IMR-90 (cell line): ENCODE measurements around the gene TCEAL4. TPM values are rescaled to one million over a fixed set of nuclear protein-coding genes. Genes with fewer than 3 reads are reported as not detected.
A peak's percentile ranks its signal among the peaks of the same experiment; 100 is the strongest.

Experiments used
- ATAC-seq: fragments of 200-7000 bp; cut with Tn5 transposase; 2 replicates; pipeline ENCODE4 v1.9.1; 2020; ENCODE audit warnings: low read depth, mild to moderate bottlenecking, moderate library complexity
- BruUV-seq: library from RNA; stranded (reverse); fragments of 400-500 nt; replicated peaks from 2 replicates; lab custom pipeline; 2021; lab: Mats Ljungman, UMichigan
- CTCF ChIA-PET: fragments of 300-600 bp; formaldehyde crosslinking; extraction: SDS; loops from one replicate; lab custom pipeline; 2021; ENCODE audit warnings: antibody characterized with exemption; lab: Yijun Ruan, JAX
- POLR2A ChIA-PET: fragments of 300-600 bp; sonication (Branson Sonifier 250); formaldehyde crosslinking; loops from one replicate; lab custom pipeline; 2022; ENCODE audit warnings: antibody characterized with exemption; ENCODE audit not compliant: unreplicated experiment; lab: Charles Lee
- DNase-seq: peaks from one replicate; pipeline ENCODE4 v3.0.0; 2013
- H2AFZ ChIP-seq: replicated peaks from 2 replicates; pipeline ENCODE3; 2013; ENCODE audit warnings: low read length, mild to moderate bottlenecking; ENCODE audit not compliant: poor library complexity
- H2AK5ac ChIP-seq: 2 replicates; pipeline ENCODE4 v1.6.1; 2013; ENCODE audit warnings: low read depth, low read length, inconsistent platforms
- H2AK9ac ChIP-seq: replicated peaks from 2 replicates; pipeline ENCODE3; 2013; ENCODE audit warnings: mild to moderate bottlenecking, low read depth, low read length, moderate library complexity; ENCODE audit not compliant: poor library complexity
- H2BK120ac ChIP-seq: 2 replicates; pipeline ENCODE4 v1.6.1; 2013; ENCODE audit warnings: low read depth, low read length, inconsistent platforms
- H2BK15ac ChIP-seq: 3 replicates; pipeline ENCODE4 v1.6.1; 2013; ENCODE audit warnings: low read depth, low read length, inconsistent platforms
- H2BK20ac ChIP-seq: 2 replicates; pipeline ENCODE4 v1.6.1; 2013; ENCODE audit warnings: low read depth, mild to moderate bottlenecking, inconsistent platforms, low read length, moderate library complexity
- H2BK5ac ChIP-seq: 2 replicates; pipeline ENCODE4 v1.6.1; 2013; ENCODE audit warnings: mild to moderate bottlenecking, low read depth, low read length, inconsistent platforms; ENCODE audit not compliant: poor library complexity, severe bottlenecking
- H3K14ac ChIP-seq: replicated peaks from 2 replicates; pipeline ENCODE4 v1.6.1; 2013; ENCODE audit warnings: low read depth, low read length, inconsistent platforms
- H3K18ac ChIP-seq: 2 replicates; pipeline ENCODE4 v1.6.1; 2013; ENCODE audit warnings: low read depth, low read length, control low read depth
- H3K23ac ChIP-seq: 2 replicates; pipeline ENCODE4 v1.6.1; 2013; ENCODE audit warnings: low read depth, low read length, inconsistent platforms
- H3K27ac ChIP-seq: 2 replicates; pipeline ENCODE4 v1.5.1; 2013; ENCODE audit warnings: mild to moderate bottlenecking, control low read depth, low read length; ENCODE audit not compliant: insufficient read depth
- H3K27me3 ChIP-seq: 2 replicates; pipeline ENCODE4 v1.6.1; 2013; ENCODE audit warnings: low read length; ENCODE audit not compliant: control insufficient read depth, insufficient read depth
- H3K36me3 ChIP-seq: 2 replicates; pipeline ENCODE4 v1.6.1; 2013; ENCODE audit warnings: low read length, mixed read lengths; ENCODE audit not compliant: control insufficient read depth, insufficient read depth
- H3K4ac ChIP-seq: 2 replicates; pipeline ENCODE4 v1.6.1; 2013; ENCODE audit warnings: low read depth, low read length, inconsistent platforms
- H3K4me1 ChIP-seq: 2 replicates; pipeline ENCODE4 v1.6.1; 2013; ENCODE audit warnings: low read length, mixed read lengths; ENCODE audit not compliant: control insufficient read depth, insufficient read depth
- H3K4me2 ChIP-seq: 2 replicates; pipeline ENCODE4 v1.6.1; 2013; ENCODE audit warnings: low read depth, mild to moderate bottlenecking, control low read depth, low read length, moderate library complexity
- H3K4me3 ChIP-seq: 2 replicates; pipeline ENCODE4 v1.5.1; 2013; ENCODE audit warnings: low read depth, mild to moderate bottlenecking, control low read depth, low read length, moderate library complexity; ENCODE audit not compliant: insufficient read depth
- H3K56ac ChIP-seq: 2 replicates; pipeline ENCODE4 v1.6.1; 2013; ENCODE audit warnings: low read length, inconsistent platforms; ENCODE audit not compliant: insufficient read depth; ENCODE audit errors: extremely low read depth
- H3K79me1 ChIP-seq, 2 experiments: 2 replicates each; pipeline ENCODE4 v1.6.1; 2013; ENCODE audit warnings: low read length in 2 of 2, inconsistent platforms in 1 of 2, low read depth in 1 of 2
- H3K9ac ChIP-seq: 2 replicates; pipeline ENCODE4 v1.6.1; 2013; ENCODE audit warnings: low read depth, low read length, control low read depth
- H3K9me1 ChIP-seq: 2 replicates; pipeline ENCODE4 v1.6.1; 2013; ENCODE audit warnings: low read length, inconsistent platforms; ENCODE audit not compliant: insufficient read depth
- H3K9me3 ChIP-seq: 2 replicates; pipeline ENCODE4 v1.6.1; 2013; ENCODE audit warnings: low read length; ENCODE audit not compliant: control insufficient read depth, insufficient read depth
- H4K20me1 ChIP-seq: 2 replicates; pipeline ENCODE4 v1.6.1; 2013; ENCODE audit warnings: low read length, inconsistent platforms; ENCODE audit not compliant: insufficient read depth
- H4K5ac ChIP-seq: 2 replicates; pipeline ENCODE4 v1.6.1; 2013; ENCODE audit warnings: mild to moderate bottlenecking, low read depth, low read length, control low read depth
- H4K8ac ChIP-seq, 2 experiments: 2 replicates each; pipeline ENCODE4 v1.6.1; 2013; ENCODE audit warnings: low read depth in 2 of 2, low read length in 2 of 2, control low read depth in 1 of 2, inconsistent platforms in 1 of 2
- H4K91ac ChIP-seq: 2 replicates; pipeline ENCODE4 v1.6.1; 2013; ENCODE audit warnings: low read depth, low read length, inconsistent platforms; ENCODE audit not compliant: insufficient read depth
- BHLHE40 ChIP-seq: fragments of 150-350 bp; IDR thresholded peaks from 2 replicates; pipeline ENCODE4 v1.6.1; 2016; ENCODE audit warnings: mild to moderate bottlenecking, low read depth, low read length
- CEBPB ChIP-seq: IDR thresholded peaks from 2 replicates; pipeline ENCODE4 v1.6.1; 2012; ENCODE audit warnings: low read depth, low read length, improper control_type of control experiment
- CHD1 ChIP-seq: IDR thresholded peaks from 2 replicates; pipeline ENCODE4 v1.6.1; 2012; ENCODE audit warnings: low read depth, low read length, improper control_type of control experiment
- CTCF ChIP-seq: conservative IDR thresholded peaks from 2 replicates; pipeline ENCODE4 v1.5.1; 2012; ENCODE audit warnings: mild to moderate bottlenecking, low read depth, low read length, improper control_type of control experiment
- ELK1 ChIP-seq: fragments of 150-350 bp; IDR thresholded peaks from 2 replicates; pipeline ENCODE4 v1.6.1; 2016; ENCODE audit warnings: low read depth, mild to moderate bottlenecking, low read length, moderate library complexity, borderline replicate concordance
- FOS ChIP-seq: fragments of 150-350 bp; IDR thresholded peaks from 2 replicates; pipeline ENCODE4 v1.6.1; 2016; ENCODE audit warnings: low read depth, low read length
- MAFK ChIP-seq: IDR thresholded peaks from 2 replicates; pipeline ENCODE4 v1.6.1; 2012; ENCODE audit warnings: low read depth, low read length, improper control_type of control experiment
- MAZ ChIP-seq: IDR thresholded peaks from 2 replicates; pipeline ENCODE4 v1.6.1; 2012; ENCODE audit warnings: low read depth, mild to moderate bottlenecking, low read length, improper control_type of control experiment, moderate library complexity, borderline replicate concordance
- MXI1 ChIP-seq: IDR thresholded peaks from 2 replicates; pipeline ENCODE4 v1.6.1; 2012; ENCODE audit warnings: low read depth, mild to moderate bottlenecking, low read length, moderate library complexity, borderline replicate concordance
- NFE2L2 ChIP-seq: fragments of 150-350 bp; IDR thresholded peaks from 2 replicates; pipeline ENCODE4 v1.6.1; 2016; ENCODE audit warnings: low read depth, mild to moderate bottlenecking, low read length
- POLR2A ChIP-seq: IDR thresholded peaks from 2 replicates; pipeline ENCODE4 v1.6.1; 2012; ENCODE audit warnings: mild to moderate bottlenecking, low read depth, low read length
- RAD21 ChIP-seq: IDR thresholded peaks from 2 replicates; pipeline ENCODE4 v1.6.1; 2012; ENCODE audit warnings: low read length, improper control_type of control experiment
- RCOR1 ChIP-seq: IDR thresholded peaks from 2 replicates; pipeline ENCODE4 v1.6.1; 2012; ENCODE audit warnings: mild to moderate bottlenecking, low read length, improper control_type of control experiment; ENCODE audit not compliant: insufficient replicate concordance
- SMC3 ChIP-seq: fragments of 150-350 bp; IDR thresholded peaks from 2 replicates; pipeline ENCODE4 v1.6.1; 2016; ENCODE audit warnings: low read depth, mild to moderate bottlenecking, antibody characterized with exemption, low read length, moderate library complexity
- USF2 ChIP-seq: fragments of 150-350 bp; IDR thresholded peaks from 2 replicates; pipeline ENCODE4 v1.6.1; 2017; ENCODE audit warnings: mild to moderate bottlenecking, antibody characterized with exemption, low read length, low read depth
- WGBS, 2 experiments: methylation state at CpG; one replicate each; pipeline versions ENCODE4 v1.1.5 to v1.1.7; 2013; ENCODE audit warnings: missing lambda C conversion rate in 2 of 2; ENCODE audit not compliant: insufficient read length in 1 of 2; ENCODE audit errors: extremely low coverage in 2 of 2; 5-methylcytosine and 5-hydroxymethylcytosine counted together
- dilution Hi-C: fragments of 300-500 bp; cut with HindIII; formaldehyde crosslinking; loops from one replicate; pipeline ENCODE4 v1.14.3; 2018; ENCODE audit warnings: low sequenced_read_pairs; ENCODE audit not compliant: unreplicated experiment
- in situ Hi-C: fragments of 300-500 bp; cut with MboI; formaldehyde crosslinking; loops from 3 replicates; pipeline ENCODE4 v1.14.3; 2019; ENCODE audit warnings: low sequenced_read_pairs, inconsistent platforms, mixed read lengths
- intact Hi-C: fragments of 100-400 bp; cut with micrococcal nuclease; formaldehyde crosslinking; loops from 2 replicates; pipeline ENCODE4 v1.10.0; 2022
- polyA plus RNA-seq, 3 experiments: library from polyadenylated mRNA; depleted of rRNA; stranded (reverse); fragments of >200 nt; gene quantifications; 2 replicates each; pipeline ENCODE4 v1.2.3, GENCODE V29; 2012; ENCODE audit warnings: low replicate concordance in 1 of 3
- total RNA-seq: library from RNA; depleted of rRNA; stranded (reverse); fragments of >200 nt; gene quantifications from 2 replicates; pipeline ENCODE4 v1.2.3, GENCODE V29; 2012

TCEAL4 gene
- total and polyA plus RNA-seq, 2 of the 4 experiments (the other 2 are of a cell fraction): 11.1 to 31.9 TPM

GRCh38 chrX:103537871-103538387 is 47.4 kb upstream of the TCEAL4 start:
- H3K18ac ChIP-seq: peak overlapping the region; percentile 38
- no peak overlapping the region for H2AK9ac ChIP-seq
- no CpG with 5 or more reads among the region's 3 CpGs for WGBS, 2 experiments
- H3K9me3 ChIP-seq: no peaks in the 10 kb centered on the region
- in situ Hi-C loops: loop anchor here (5.0 to 25.0 kb wide), 3 partner anchors 137 to 599 kb away; no protein-coding TSS in a partner anchor
- H3K4me3 ChIP-seq: no peak overlapping the region
- POLR2A ChIA-PET: no interaction called here
- no peak overlapping the region for H3K9ac ChIP-seq
- H3K23ac ChIP-seq: no peak overlapping the region
- no peaks in the 10 kb centered on the region for H4K20me1 ChIP-seq
- no peak overlapping the region for H3K56ac ChIP-seq
- H2AK5ac ChIP-seq: no peak overlapping the region
- no peak for DNase-seq
- H3K27me3 ChIP-seq: peaks cover 4% of the 10 kb centered on the region; the same call in 1 of the 2 replicates
- no peaks in the 10 kb centered on the region for H3K79me1 ChIP-seq
- peak overlapping the region; percentile 50 to 69; a peak in 3 of 4 replicates for H4K8ac ChIP-seq
- dilution Hi-C loops: no loop called here
- no peak overlapping the region for H2BK15ac ChIP-seq
- no peak overlapping the region for H3K27ac ChIP-seq
- no peaks in the 10 kb centered on the region for H3K36me3 ChIP-seq
- CTCF ChIA-PET: no interaction called here
- BruUV-seq: no TSS peak
- ATAC-seq: no peak
- intact Hi-C loops: loop anchor here (5.0 kb wide), 1 partner anchor 94 kb away; no protein-coding TSS in a partner anchor
- peaks cover 2% of the 10 kb centered on the region for H3K4me1 ChIP-seq
- H3K4ac ChIP-seq: peak overlapping the region; percentile 33
- peak overlapping the region; percentile 54 for H4K5ac ChIP-seq
- H3K9me1 ChIP-seq: no peaks in the 10 kb centered on the region
- no peak overlapping the region for H3K14ac ChIP-seq
- H2AFZ ChIP-seq: no peak overlapping the region
- peak overlapping the region; percentile 39; the same call in 1 of the 2 replicates for H2BK20ac ChIP-seq
- H3K4me2 ChIP-seq: no peak overlapping the region
- no peak for TF ChIP-seq BHLHE40
- TF ChIP-seq SMC3: no peak
- no peak for TF ChIP-seq MAZ
- TF ChIP-seq CTCF: no peak
- no peak for TF ChIP-seq CEBPB
- TF ChIP-seq MAFK: no peak
- no peak for TF ChIP-seq RAD21
- no peak for TF ChIP-seq RCOR1
- no peak for TF ChIP-seq FOS
- no peak for TF ChIP-seq POLR2A
- TF ChIP-seq MXI1: no peak
- no peak for TF ChIP-seq NFE2L2
- no peak for TF ChIP-seq ELK1
- TF ChIP-seq CHD1: no peak
- TF ChIP-seq USF2: no peak
- H2BK120ac ChIP-seq: peak overlapping the region; percentile 42; the same call in 1 of the 2 replicates
- H4K91ac ChIP-seq: peak overlapping the region; percentile 68; the same call in 1 of the 2 replicates
- peak overlapping the region; percentile 64 for H2BK5ac ChIP-seq
